Activated CD4-positive, alpha-beta memory T cell treated with anti-CD3 and anti-CD28 coated beads, Interleukin-2, amount 10 ng/mL, durations not matched to agents 7 days and 5 days (primary cell): ENCODE results near the gene GOLGA6D. TPM values are rescaled to one million over a fixed set of nuclear protein-coding genes. Genes with fewer than 3 reads are reported as not detected.
"Not testable (repeated sequence)": the region's sequence is repeated elsewhere in the genome, so short reads cannot be mapped to it uniquely, and the experiment has no call there.

Experiments
- CTCF ChIA-PET: fragments of 350-600 bp; sonication (Branson Sonifier 250); formaldehyde crosslinking; loops from one replicate; lab custom pipeline; 2021; ENCODE audit warnings: antibody characterized with exemption, inconsistent platforms; lab: Charles Lee
- POLR2A ChIA-PET: fragments of 350-600 bp; sonication (Branson Sonifier 250); formaldehyde crosslinking; loops from one replicate; lab custom pipeline; 2021; ENCODE audit warnings: antibody characterized with exemption; lab: Charles Lee
- DNase-seq: peaks from one replicate; pipeline ENCODE4 v3.0.0-alpha.2; 2020
- H3K27ac Mint-ChIP-seq: one replicate; pipeline ENCODE4 v1.8.0; 2021; ENCODE audit warnings: mild to moderate bottlenecking, mixed read lengths
- H3K27me3 Mint-ChIP-seq: one replicate; pipeline ENCODE4 v1.8.0; 2021; ENCODE audit warnings: mixed read lengths
- H3K36me3 Mint-ChIP-seq: one replicate; pipeline ENCODE4 v1.8.0; 2021; ENCODE audit warnings: low read depth, mixed read lengths
- H3K4me1 Mint-ChIP-seq: one replicate; pipeline ENCODE4 v1.8.0; 2021; ENCODE audit warnings: mixed read lengths
- H3K4me3 Mint-ChIP-seq: one replicate; pipeline ENCODE4 v1.8.0; 2021; ENCODE audit warnings: mild to moderate bottlenecking, mixed read lengths
- H3K9me3 Mint-ChIP-seq: one replicate; pipeline ENCODE4 v1.8.0; 2021; ENCODE audit warnings: mixed read lengths
- total RNA-seq, 2 experiments: library from RNA; stranded (reverse); gene quantifications; one replicate each; pipeline ENCODE4 v1.2.3, GENCODE V29; 2021

The GOLGA6D gene
- total RNA-seq, 2 experiments from 2014 or later, result not detected

DNA sequence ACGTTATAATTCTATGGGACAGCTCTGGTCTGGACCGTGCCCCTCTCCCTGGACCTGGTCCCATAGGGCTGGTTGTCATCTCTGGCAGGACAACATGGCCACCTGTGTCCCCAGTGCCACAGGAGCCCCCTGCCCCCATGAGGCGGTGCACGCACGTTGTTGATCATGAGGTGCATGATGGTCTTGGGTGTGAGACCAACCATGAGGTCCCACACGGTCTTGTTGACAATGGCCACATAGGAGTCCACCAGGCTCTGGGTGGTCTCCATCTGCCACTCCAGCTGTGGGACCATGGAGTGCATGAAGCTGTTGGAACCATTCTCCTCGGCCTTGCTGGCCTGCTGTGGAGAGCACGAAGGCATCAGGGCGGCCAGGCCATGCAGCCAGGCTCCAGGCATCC is 19.7 kb downstream of the GOLGA6D start:
- Mint-ChIP-seq H3K27me3 (peaks cover 38% of the 10 kb centered on the region), H3K4me1 (peaks cover 9% of the 10 kb centered on the region), H3K27ac (no peak overlapping the region), H3K4me3 (no peak overlapping the region), H3K9me3 (no peaks in the 10 kb centered on the region), H3K36me3 (no peaks in the 10 kb centered on the region)
- ChIA-PET POLR2A (no interaction called here), CTCF (no interaction called here)
- no peak for DNase-seq

DNA sequence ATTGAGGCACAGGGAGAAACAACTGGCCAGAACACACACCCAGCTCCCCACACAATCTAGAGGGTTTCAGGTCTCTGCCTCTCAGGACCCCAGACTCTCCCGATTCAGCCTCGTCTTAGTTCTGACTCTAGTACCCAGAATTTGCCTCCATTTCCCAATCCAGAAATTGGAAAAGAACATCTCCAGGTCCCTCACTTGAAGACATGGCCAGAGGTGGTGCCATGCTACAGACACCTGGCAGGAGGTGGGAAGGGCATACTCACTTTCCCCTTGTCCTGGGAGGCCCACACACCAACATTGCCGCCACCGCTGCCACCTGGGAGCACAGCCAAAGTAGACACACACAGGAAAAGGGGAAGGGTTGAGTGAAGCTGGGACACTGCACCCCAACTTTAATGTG is 20.1 kb downstream of the GOLGA6D start:
- H3K36me3 Mint-ChIP-seq, DNase-seq, H3K4me1 Mint-ChIP-seq, CTCF ChIA-PET, H3K9me3 Mint-ChIP-seq, H3K4me3 Mint-ChIP-seq, H3K27ac Mint-ChIP-seq, POLR2A ChIA-PET: not testable (repeated sequence)
- peaks cover 41% of the 10 kb centered on the region for H3K27me3 Mint-ChIP-seq

DNA sequence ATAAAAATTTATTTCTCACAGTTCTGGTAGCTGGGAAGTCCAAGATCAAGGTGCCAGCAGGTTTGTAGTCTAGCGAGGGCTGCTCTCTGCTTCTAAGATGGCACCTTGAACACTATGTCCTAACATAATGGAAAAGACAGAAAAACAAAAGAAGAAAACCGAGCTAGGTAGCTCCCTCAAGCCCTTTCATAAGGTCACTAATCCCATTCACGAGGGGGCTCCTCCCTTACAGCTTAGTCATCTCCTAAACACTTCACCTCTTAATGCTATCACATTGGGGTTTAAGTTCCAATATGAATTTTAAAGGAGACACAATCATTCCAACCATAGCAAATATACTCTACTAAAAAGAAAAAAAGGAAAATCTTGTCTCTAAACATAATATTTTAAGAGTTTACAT is 23.6 kb downstream of the GOLGA6D start:
- H3K9me3 Mint-ChIP-seq, result no peaks in the 10 kb centered on the region
- no peak overlapping the region for H3K27ac Mint-ChIP-seq
- ChIA-PET CTCF (no interaction called here), POLR2A (no interaction called here)
- peaks cover 59% of the 10 kb centered on the region for H3K27me3 Mint-ChIP-seq
- H3K36me3 Mint-ChIP-seq, result no peaks in the 10 kb centered on the region
- peaks cover 17% of the 10 kb centered on the region for H3K4me1 Mint-ChIP-seq
- no peak for DNase-seq
- no peak overlapping the region for H3K4me3 Mint-ChIP-seq

DNA sequence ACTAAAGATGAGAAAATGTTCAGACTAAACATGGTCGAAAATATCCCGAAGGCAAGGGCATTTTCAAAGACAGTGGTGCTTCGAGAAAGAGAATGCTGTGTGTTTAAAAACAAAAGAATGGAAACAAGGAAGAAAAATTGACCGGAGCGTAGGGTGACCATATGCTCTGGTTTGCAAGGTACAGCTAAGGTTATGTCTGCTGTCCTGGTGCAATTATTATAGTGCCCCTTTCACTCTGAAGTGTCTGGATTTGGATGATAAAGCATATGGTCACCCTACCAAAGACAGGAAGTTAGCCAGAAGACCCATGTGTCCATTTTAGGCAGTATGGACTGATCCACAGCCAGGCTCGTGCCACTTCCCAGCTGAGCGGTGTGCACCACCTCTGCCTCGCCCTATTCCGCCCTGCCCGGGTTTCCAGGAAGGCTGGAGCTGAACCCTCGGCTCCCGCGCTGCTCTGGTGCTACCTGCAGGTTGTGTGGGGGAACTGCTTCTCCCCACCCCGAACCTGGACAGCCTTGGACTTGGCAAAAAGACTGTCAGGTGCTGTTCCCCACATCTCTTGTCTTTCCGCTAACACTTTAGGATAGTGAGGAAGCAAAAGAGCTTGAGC is 25.2 kb downstream of the GOLGA6D start:
- ChIA-PET CTCF (interaction anchor here (0.7 to 1.2 kb wide), 4 partner anchors 279 to 372 kb away, joined by 3 read pairs; no protein-coding TSS in a partner anchor), POLR2A (interaction anchor here (0.9 kb wide), 1 partner anchor 279 kb away, joined by 3 read pairs; no protein-coding TSS in a partner anchor)
- Mint-ChIP-seq H3K27me3 (peaks cover 62% of the 10 kb centered on the region), H3K4me1 (peaks cover 27% of the 10 kb centered on the region), H3K9me3 (no peaks in the 10 kb centered on the region), H3K4me3 (no peak overlapping the region), H3K36me3 (peaks cover 3% of the 10 kb centered on the region), H3K27ac (no peak overlapping the region)
- DNase-seq, result peak; percentile 28

DNA sequence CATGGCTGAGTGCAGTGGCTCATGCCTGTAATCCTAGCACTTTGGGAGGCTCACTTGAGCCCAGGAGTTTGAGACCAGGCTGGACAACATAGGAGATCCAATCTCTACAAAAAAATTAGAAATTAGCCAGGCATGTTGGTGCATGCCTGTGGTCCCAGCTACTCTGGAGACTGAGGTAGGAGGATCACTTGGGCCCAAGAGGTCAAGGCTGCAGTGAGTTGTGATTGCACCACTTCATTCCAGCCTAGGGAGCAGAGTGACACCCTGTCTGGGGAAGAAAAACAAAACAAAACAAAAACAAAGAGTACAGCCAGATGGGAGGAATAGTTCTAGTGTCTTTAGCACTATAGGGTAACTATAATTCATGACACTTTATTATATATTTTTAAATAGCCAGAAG is 27.1 kb downstream of the GOLGA6D start:
- H3K27me3 Mint-ChIP-seq, result peaks cover 49% of the 10 kb centered on the region

DNA sequence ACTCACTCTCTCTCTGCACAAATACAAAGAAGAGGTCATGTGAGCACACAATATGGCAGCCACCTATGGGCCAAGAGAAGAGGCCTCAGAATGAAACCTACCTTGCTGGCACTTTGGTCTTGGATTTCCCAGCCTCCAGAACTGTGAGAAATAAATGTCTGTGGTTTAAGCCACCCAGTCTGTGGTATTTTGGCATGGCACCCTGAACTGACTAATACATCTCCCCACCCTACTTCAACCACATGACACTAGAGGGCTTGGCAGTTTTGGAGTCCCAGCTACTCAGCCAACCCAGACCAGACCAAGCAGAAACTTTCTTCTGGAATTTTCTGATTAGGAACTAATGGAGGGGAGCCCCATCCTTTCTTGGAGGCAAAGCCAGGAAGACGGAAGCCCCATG is 29.9 kb downstream of the GOLGA6D start:
- H3K4me3 Mint-ChIP-seq, POLR2A ChIA-PET: not testable (repeated sequence)
- peaks cover 27% of the 10 kb centered on the region for H3K27me3 Mint-ChIP-seq

More for the DNA sequence above, 27.1 kb downstream of the GOLGA6D start:
- peaks cover 25% of the 10 kb centered on the region for H3K4me1 Mint-ChIP-seq
- no peak for DNase-seq
- H3K27ac Mint-ChIP-seq, result no peak overlapping the region
- H3K9me3 Mint-ChIP-seq, result no peaks in the 10 kb centered on the region
- POLR2A ChIA-PET, result no interaction called here
- no peak overlapping the region for H3K4me3 Mint-ChIP-seq
- H3K36me3 Mint-ChIP-seq, result peaks cover 3% of the 10 kb centered on the region
- CTCF ChIA-PET, result no interaction called here

DNA sequence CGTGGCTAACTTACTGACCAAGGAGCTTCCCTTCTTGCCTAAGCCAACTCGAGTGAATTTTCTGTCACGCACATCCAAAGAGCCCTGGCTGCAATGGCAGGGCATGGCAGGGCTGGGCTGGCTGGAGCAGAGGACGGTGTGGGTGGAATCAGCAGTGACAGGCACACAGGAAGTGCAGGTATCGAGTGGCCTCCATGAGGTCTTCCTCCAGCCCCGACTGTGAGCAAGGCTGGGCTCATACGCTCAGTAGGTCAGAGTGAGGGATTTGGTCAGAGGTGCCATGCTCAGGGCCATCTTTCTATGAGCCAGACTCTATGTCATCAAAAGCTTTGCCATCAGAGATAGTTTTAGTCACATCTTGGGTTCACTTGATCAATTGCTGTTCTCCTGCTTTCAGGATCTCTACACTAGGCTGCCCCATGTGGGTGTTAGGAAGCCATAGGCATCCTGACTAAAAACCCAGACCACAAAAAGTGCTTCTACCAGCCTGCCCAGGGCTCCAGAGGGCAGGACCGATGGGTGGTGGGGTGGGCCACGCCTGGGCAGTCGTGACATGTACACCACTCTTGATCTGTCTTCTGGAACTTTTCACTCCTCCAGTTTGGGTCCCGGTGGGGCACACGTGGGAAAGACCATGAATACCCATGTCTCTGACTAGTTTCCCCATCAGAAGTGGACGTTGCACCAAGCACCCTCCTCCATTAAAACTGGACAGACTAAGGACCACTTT is 30.6 kb downstream of the GOLGA6D start:
- Mint-ChIP-seq H3K4me1 (peaks cover 21% of the 10 kb centered on the region), H3K27ac (no peak overlapping the region), H3K4me3 (no peak overlapping the region), H3K27me3 (peaks cover 21% of the 10 kb centered on the region), H3K36me3 (peaks cover 3% of the 10 kb centered on the region), H3K9me3 (no peaks in the 10 kb centered on the region)
- CTCF ChIA-PET, result no interaction called here
- no peak for DNase-seq
- POLR2A ChIA-PET, result no interaction called here

More for the DNA sequence above, 29.9 kb downstream of the GOLGA6D start:
- H3K4me1 Mint-ChIP-seq, result peaks cover 25% of the 10 kb centered on the region
- H3K27ac Mint-ChIP-seq, H3K36me3 Mint-ChIP-seq, H3K9me3 Mint-ChIP-seq, CTCF ChIA-PET, DNase-seq: not testable (repeated sequence)

DNA sequence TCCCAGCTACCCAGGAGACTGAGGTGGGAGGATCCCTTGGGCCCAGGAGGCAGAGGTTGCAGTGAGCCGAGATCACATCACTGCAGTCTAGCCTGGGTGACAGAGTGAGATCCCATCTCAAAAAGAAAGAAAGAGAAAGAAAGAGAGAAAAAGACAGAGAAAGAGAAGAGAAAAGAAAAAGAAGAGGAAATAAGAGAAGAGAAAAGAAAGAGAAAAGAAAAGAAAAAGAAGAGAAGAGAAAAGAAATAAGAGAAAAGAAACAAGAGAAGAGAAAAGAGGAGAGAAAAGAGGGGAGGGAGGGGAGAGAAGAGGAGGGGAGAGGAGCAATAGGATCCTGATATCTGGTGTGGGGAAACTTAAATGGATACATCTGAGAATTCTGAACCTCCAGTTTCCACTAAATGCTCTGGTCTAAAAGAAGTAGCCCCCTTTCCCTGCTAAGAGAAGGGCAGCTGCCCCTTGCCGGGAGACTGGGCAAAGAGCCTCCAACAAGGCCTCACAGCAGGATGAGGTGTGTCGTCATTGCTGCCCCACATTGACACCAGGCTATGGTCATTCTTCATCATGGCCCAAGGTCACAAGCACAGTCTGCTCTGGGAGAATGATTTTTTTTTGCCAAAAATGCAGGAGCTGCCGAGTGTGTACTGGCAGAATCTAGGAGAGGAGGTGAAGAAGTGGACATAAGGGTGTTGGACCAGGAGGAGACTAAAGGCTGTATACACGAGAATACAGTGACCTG is 32.1 kb downstream of the GOLGA6D start:
- H3K4me1 Mint-ChIP-seq, result peaks cover 28% of the 10 kb centered on the region
- H3K36me3 Mint-ChIP-seq, result peaks cover 3% of the 10 kb centered on the region
- H3K27ac Mint-ChIP-seq, result no peak overlapping the region
- CTCF ChIA-PET, result no interaction called here
- POLR2A ChIA-PET, result no interaction called here
- H3K4me3 Mint-ChIP-seq, result no peak overlapping the region
- H3K27me3 Mint-ChIP-seq, result peaks cover 11% of the 10 kb centered on the region
- no peaks in the 10 kb centered on the region for H3K9me3 Mint-ChIP-seq
- no peak for DNase-seq

DNA sequence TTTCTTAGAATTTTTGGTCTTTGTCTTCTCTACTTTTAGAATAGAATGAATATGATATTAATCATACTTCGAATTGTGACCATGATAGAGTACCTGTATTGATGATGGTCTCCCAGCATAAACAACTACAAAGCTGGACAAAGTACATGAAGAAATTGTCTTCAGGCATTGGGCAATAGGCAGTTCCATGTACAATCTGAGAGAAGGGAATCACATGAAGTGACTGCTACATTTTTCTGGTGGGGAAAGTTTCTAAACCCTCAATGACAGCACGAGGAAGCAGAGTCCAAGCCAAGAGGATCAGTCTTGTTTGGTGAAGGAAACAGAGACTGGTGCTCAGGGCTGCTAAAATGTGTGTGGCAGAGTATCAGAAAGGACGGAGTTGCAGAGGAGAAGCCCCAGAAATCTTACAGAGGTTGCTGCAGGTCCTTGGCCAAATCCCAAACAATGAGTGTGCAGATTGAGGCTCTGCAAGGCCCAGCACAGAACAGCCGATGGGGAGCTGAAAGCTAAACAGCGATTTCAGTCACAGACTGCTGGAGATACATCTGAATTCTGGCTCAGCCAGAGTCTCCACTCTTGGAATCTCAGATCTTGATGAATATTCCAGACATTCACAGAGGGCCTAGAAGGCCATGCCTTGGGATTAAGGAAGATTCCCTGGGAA is 36.7 kb downstream of the GOLGA6D start:
- H3K4me1 Mint-ChIP-seq, POLR2A ChIA-PET, H3K4me3 Mint-ChIP-seq, H3K27ac Mint-ChIP-seq, DNase-seq, H3K36me3 Mint-ChIP-seq, H3K27me3 Mint-ChIP-seq, CTCF ChIA-PET, H3K9me3 Mint-ChIP-seq: not testable (repeated sequence)

DNA sequence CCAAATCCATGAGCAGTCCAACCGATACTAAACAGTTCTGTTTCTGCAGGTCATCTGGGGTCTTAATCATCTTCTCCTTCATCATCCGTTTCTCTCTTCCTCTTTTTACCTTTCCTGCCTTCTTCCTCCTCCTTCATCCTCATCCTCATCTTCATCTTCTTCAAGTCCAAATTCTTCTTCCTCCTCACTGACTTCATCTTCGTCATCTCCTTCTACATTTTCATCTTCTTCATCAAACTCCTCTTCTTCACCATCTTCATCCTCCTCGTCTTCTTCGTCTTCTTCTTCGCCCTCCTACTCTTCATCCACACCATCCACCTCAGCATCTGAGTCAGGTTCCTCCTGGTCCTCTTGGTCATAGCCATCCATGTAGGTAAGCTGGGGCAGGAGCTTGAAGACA is 39.1 kb downstream of the GOLGA6D start:
- peaks cover 9% of the 10 kb centered on the region for H3K4me1 Mint-ChIP-seq
- H3K4me3 Mint-ChIP-seq, result no peak overlapping the region
- no peaks in the 10 kb centered on the region for H3K9me3 Mint-ChIP-seq
- ChIA-PET CTCF (interaction anchor here (1.4 kb wide), 1 partner anchor 46 kb away, joined by 3 read pairs; no protein-coding TSS in a partner anchor), POLR2A (no interaction called here)
- DNase-seq, result no peak
- H3K27ac Mint-ChIP-seq, result no peak overlapping the region
- H3K27me3 Mint-ChIP-seq, result peaks cover 10% of the 10 kb centered on the region
- H3K36me3 Mint-ChIP-seq, result no peaks in the 10 kb centered on the region

DNA sequence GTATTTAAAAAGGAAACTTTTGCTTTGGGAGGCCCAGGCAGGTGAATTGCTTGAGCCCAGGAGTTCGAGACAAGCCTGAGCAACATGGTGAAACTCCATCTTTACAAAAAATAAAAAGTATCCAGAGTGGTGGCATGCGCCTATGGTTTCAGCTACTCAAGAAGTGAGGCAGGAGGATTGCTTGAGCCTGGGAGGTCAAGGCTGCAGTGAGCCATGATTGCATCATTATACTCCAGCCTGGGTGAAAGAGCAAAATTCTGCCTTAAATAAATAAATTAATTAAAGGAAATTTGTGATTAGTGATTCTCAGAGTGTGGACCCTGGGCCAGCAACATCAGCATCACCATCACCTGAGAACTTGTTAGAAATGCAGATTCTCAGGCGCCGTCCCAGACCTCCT is 43.3 kb downstream of the GOLGA6D start:
- POLR2A ChIA-PET, result no interaction called here
- H3K27ac Mint-ChIP-seq, result no peak overlapping the region
- no peak overlapping the region for H3K4me3 Mint-ChIP-seq
- peaks cover 10% of the 10 kb centered on the region for H3K27me3 Mint-ChIP-seq
- no peaks in the 10 kb centered on the region for H3K9me3 Mint-ChIP-seq
- H3K4me1 Mint-ChIP-seq, result no peaks in the 10 kb centered on the region
- DNase-seq, result no peak
- CTCF ChIA-PET, result no interaction called here
- no peaks in the 10 kb centered on the region for H3K36me3 Mint-ChIP-seq

DNA sequence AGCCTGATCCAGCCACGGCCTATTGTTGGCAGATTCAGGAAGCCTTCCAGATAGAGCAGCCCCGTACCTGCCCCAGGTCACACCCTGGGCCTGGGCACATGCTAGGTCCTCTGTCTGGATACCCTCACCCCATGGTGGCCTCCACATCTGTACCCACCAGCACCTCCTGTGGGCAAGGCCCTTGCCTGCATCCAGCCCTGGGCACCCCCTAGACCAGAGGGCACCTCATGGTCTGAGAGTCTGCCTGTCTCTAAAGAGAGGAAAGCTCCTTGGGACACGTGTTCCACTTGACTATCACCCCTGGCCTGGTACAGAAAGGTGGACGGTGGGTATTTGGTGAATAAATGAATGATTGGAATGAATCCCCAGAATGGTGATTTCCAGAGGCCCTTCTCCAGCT is 44.4 kb downstream of the GOLGA6D start:
- Mint-ChIP-seq H3K4me3 (no peak overlapping the region), H3K36me3 (no peaks in the 10 kb centered on the region), H3K9me3 (no peaks in the 10 kb centered on the region), H3K27ac (no peak overlapping the region), H3K27me3 (peaks cover 7% of the 10 kb centered on the region), H3K4me1 (no peaks in the 10 kb centered on the region)
- ChIA-PET POLR2A (no interaction called here), CTCF (interaction anchor here (1.1 kb wide), 1 partner anchor 41 kb away, joined by 3 read pairs; the partner anchor contains the start of gene MAN2C1)
- DNase-seq, result no peak

DNA sequence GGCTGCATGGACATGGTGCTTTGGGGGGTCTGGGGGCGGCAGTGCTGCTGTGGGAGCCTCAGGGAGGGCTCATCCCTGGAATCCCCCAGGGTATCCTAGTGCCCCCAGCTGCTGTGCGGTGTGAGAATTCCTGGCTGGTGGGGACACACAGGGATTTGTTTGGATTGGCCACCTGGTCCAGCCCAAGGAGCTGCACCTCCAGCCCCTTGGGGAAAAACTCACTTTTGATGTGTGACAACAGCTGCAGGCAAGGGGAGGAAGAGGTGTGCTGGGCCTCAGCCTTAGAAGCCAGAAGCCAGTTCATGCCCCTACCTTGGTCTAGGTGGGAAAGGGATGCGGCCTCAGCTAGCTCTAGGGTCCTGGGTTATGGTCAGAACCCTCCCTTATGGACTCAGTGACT is 44.9 kb downstream of the GOLGA6D start:
- Mint-ChIP-seq H3K36me3 (no peaks in the 10 kb centered on the region), H3K4me3 (no peak overlapping the region), H3K27me3 (peaks cover 7% of the 10 kb centered on the region), H3K27ac (no peak overlapping the region), H3K9me3 (no peaks in the 10 kb centered on the region), H3K4me1 (no peaks in the 10 kb centered on the region)
- no peak for DNase-seq
- CTCF ChIA-PET, result interaction anchor here (1.1 to 1.3 kb wide), 2 partner anchors 41 to 298 kb away, joined by 3 to 4 read pairs; partner anchors contain the start of gene MAN2C1
- POLR2A ChIA-PET, result no interaction called here
